Measurements from ENCODE around the gene TMPRSS6. TPM values are rescaled to one million over a fixed set of nuclear protein-coding genes. Genes with fewer than 3 reads are reported as not detected.

The TMPRSS6 gene
- not detected in 2 replicates for total RNA-seq (2014; rRNA removed; shearing (Covaris generic))
- polyA plus RNA-seq (2016; fragmentation: Nextera tagmentation; extraction: Ambion mirVana), result 0.05 and 0.08 TPM in 2 replicates

- Histone ChIP-seq H3K27me3 (replicated peaks; ENCODE audit: insufficient read depth) (peaks cover 39% of the 10 kb centered on the region), H3K9me3 (ENCODE audit: low read depth) (no peaks in the 10 kb centered on the region), H3K4me2 (ENCODE audit: unreplicated experiment) (no peak within 1 kb of the TSS), H3K36me3 (ENCODE audit: low read depth) (no peaks in the 10 kb centered on the region), H3F3A (ENCODE audit: insufficient read depth) (no peaks in the 10 kb centered on the region), H3K4me3 (no peak within 1 kb of the TSS), H3K9me2 (ENCODE audit: insufficient read depth) (no peaks in the 10 kb centered on the region), H4K20me1 (ENCODE audit: insufficient read depth) (no peaks in the 10 kb centered on the region), H2AFZ (no peak within 1 kb of the TSS), H3K4me1 (ENCODE audit: insufficient read depth) (no peaks in the 10 kb centered on the region), H3K9ac (no peak within 1 kb of the TSS), H3K27ac (no peak within 1 kb of the TSS), H3K79me2 (ENCODE audit: insufficient read depth) (no peaks in the 10 kb centered on the region)
- 49 to 52% methylated on average over 13 of the region's 13 CpGs for WGBS, 2 experiments (ENCODE audit: low coverage in 1 of 2, low lambda C conversion rate in 2 of 2, missing lambda C conversion rate in 2 of 2)
- in situ Hi-C loops (cut with MboI), result no loop called here
- TF ChIP-seq EZH2phosphoT487 (IDR thresholded peaks at IDR 0.05; ENCODE audit: insufficient read depth, low read depth) (no peak), EZH2 (IDR thresholded peaks at IDR 0.05; ENCODE audit: insufficient read depth, poor library complexity, severe bottlenecking) (no peak)
- DNase-seq, result no peak
Observed at GRCh38 chr22:37109242-37109917, at the start of gene TMPRSS6. TMPRSS6 (minus strand) TSS chr22:37109713; CDS start chr22:37103417, 6,296 bp downstream.

- no peaks in the 10 kb centered on the region for H3K9me3 ChIP-seq (ENCODE audit: low read depth)
- peaks cover 8% of the 10 kb centered on the region for H3F3A ChIP-seq (ENCODE audit: insufficient read depth)
- no peak for DNase-seq
- H3K36me3 ChIP-seq (ENCODE audit: low read depth), result no peaks in the 10 kb centered on the region
- no peak overlapping the region for H3K9ac ChIP-seq
- no peaks in the 10 kb centered on the region for H4K20me1 ChIP-seq (ENCODE audit: insufficient read depth)
- H3K4me2 ChIP-seq (ENCODE audit: unreplicated experiment), result no peak overlapping the region
- H3K79me2 ChIP-seq (ENCODE audit: insufficient read depth), result no peaks in the 10 kb centered on the region
- TF ChIP-seq EZH2 (IDR thresholded peaks at IDR 0.05; ENCODE audit: insufficient read depth, poor library complexity, severe bottlenecking) (no peak), EZH2phosphoT487 (IDR thresholded peaks at IDR 0.05; ENCODE audit: insufficient read depth, low read depth) (no peak)
- no peaks in the 10 kb centered on the region for H3K9me2 ChIP-seq (ENCODE audit: insufficient read depth)
- H3K4me3 ChIP-seq, result no peak overlapping the region
- in situ Hi-C loops (cut with MboI), result no loop called here
- no peak overlapping the region for H3K27ac ChIP-seq
- no peak overlapping the region for H2AFZ ChIP-seq
- H3K27me3 ChIP-seq (replicated peaks; ENCODE audit: insufficient read depth), result peaks cover 11% of the 10 kb centered on the region; the same call in 1 of the 2 replicates
- 70 to 78% methylated on average over 5 of the region's 5 CpGs for WGBS, 2 experiments (ENCODE audit: low coverage in 1 of 2, low lambda C conversion rate in 2 of 2, missing lambda C conversion rate in 2 of 2)
- H3K4me1 ChIP-seq (ENCODE audit: insufficient read depth), result peaks cover 10% of the 10 kb centered on the region; the same call in 1 of the 2 replicates
Observed at GRCh38 chr22:37158963-37159290, 49.4 kb upstream of the TMPRSS6 start.

GRCh38 chr22:37157516-37158285 lies 48.2 kb upstream of the TMPRSS6 start:
- no peak overlapping the region for H3K9ac ChIP-seq
- peak overlapping the region; percentile 1 for H3K4me2 ChIP-seq (ENCODE audit: unreplicated experiment)
- DNase-seq, result peak; percentile 73
- WGBS, 2 experiments (ENCODE audit: low coverage in 1 of 2, low lambda C conversion rate in 2 of 2, missing lambda C conversion rate in 2 of 2), result 56 to 61% methylated on average over 13 of the region's 13 CpGs
- TF ChIP-seq EZH2 (IDR thresholded peaks at IDR 0.05; ENCODE audit: insufficient read depth, poor library complexity, severe bottlenecking) (no peak), EZH2phosphoT487 (IDR thresholded peaks at IDR 0.05; ENCODE audit: insufficient read depth, low read depth) (no peak)
- peaks cover 10% of the 10 kb centered on the region; the same call in 1 of the 2 replicates for H3K4me1 ChIP-seq (ENCODE audit: insufficient read depth)
- H3K79me2 ChIP-seq (ENCODE audit: insufficient read depth), result no peaks in the 10 kb centered on the region
- H2AFZ ChIP-seq, result no peak overlapping the region
- in situ Hi-C loops (cut with MboI), result no loop called here
- no peak overlapping the region for H3K27ac ChIP-seq
- H3F3A ChIP-seq (ENCODE audit: insufficient read depth), result peaks cover 8% of the 10 kb centered on the region
- no peak overlapping the region for H3K4me3 ChIP-seq
- peaks cover 11% of the 10 kb centered on the region; the same call in 1 of the 2 replicates for H3K27me3 ChIP-seq (replicated peaks; ENCODE audit: insufficient read depth)
- H3K9me2 ChIP-seq (ENCODE audit: insufficient read depth), result no peaks in the 10 kb centered on the region
- H3K36me3 ChIP-seq (ENCODE audit: low read depth), result no peaks in the 10 kb centered on the region
- H4K20me1 ChIP-seq (ENCODE audit: insufficient read depth), result no peaks in the 10 kb centered on the region
- H3K9me3 ChIP-seq (ENCODE audit: low read depth), result no peaks in the 10 kb centered on the region

GRCh38 chr22:37156686-37157435 lies 47.3 kb upstream of the TMPRSS6 start:
- no peak for DNase-seq
- Histone ChIP-seq H3F3A (ENCODE audit: insufficient read depth) (peaks cover 8% of the 10 kb centered on the region), H3K27me3 (replicated peaks; ENCODE audit: insufficient read depth) (peaks cover 14% of the 10 kb centered on the region; the same call in 1 of the 2 replicates), H3K9me2 (ENCODE audit: insufficient read depth) (no peaks in the 10 kb centered on the region), H3K36me3 (ENCODE audit: low read depth) (no peaks in the 10 kb centered on the region), H3K4me1 (ENCODE audit: insufficient read depth) (peaks cover 10% of the 10 kb centered on the region; the same call in 1 of the 2 replicates), H3K4me2 (ENCODE audit: unreplicated experiment) (no peak overlapping the region), H3K79me2 (ENCODE audit: insufficient read depth) (no peaks in the 10 kb centered on the region), H3K4me3 (no peak overlapping the region), H3K9me3 (ENCODE audit: low read depth) (no peaks in the 10 kb centered on the region), H2AFZ (no peak overlapping the region), H3K27ac (no peak overlapping the region), H4K20me1 (ENCODE audit: insufficient read depth) (no peaks in the 10 kb centered on the region), H3K9ac (no peak overlapping the region)
- in situ Hi-C loops (cut with MboI), result no loop called here
- no peak for TF ChIP-seq EZH2 (IDR thresholded peaks at IDR 0.05; ENCODE audit: insufficient read depth, poor library complexity, severe bottlenecking)
- TF ChIP-seq EZH2phosphoT487 (IDR thresholded peaks at IDR 0.05; ENCODE audit: insufficient read depth, low read depth), result no peak
- 74 to 78% methylated on average over 12 to 13 of the region's 13 CpGs for WGBS, 2 experiments (ENCODE audit: low coverage in 1 of 2, low lambda C conversion rate in 2 of 2, missing lambda C conversion rate in 2 of 2)
